ENCODE data around the gene PIK3R5.

- TF ChIP-seq EP300 (IDR thresholded peaks at IDR 0.05; ENCODE audit: borderline replicate concordance) (no peak), RAD21 (IDR thresholded peaks at IDR 0.05; ENCODE audit: low read depth) (no peak), USF1 (IDR thresholded peaks at IDR 0.05) (no peak), YY1 (IDR thresholded peaks at IDR 0.05; ENCODE audit: low read depth) (no peak), REST (IDR thresholded peaks at IDR 0.05; ENCODE audit: low read depth) (no peak), TCF12 (IDR thresholded peaks at IDR 0.05; ENCODE audit: low read depth) (no peak), FOXM1 (IDR thresholded peaks at IDR 0.05; ENCODE audit: borderline replicate concordance, low read depth) (no peak), EGR1 (IDR thresholded peaks at IDR 0.05) (no peak), CEBPB (IDR thresholded peaks at IDR 0.05) (no peak), ZBTB7A (IDR thresholded peaks at IDR 0.05; ENCODE audit: low read depth) (no peak), TAF1 (IDR thresholded peaks at IDR 0.05; ENCODE audit: low read depth) (no peak), NFIC (IDR thresholded peaks at IDR 0.05) (no peak)
These were observed 51.6 kb downstream of the PIK3R5 start for GRCh38 chr17:8913879-8914278.

All from Ishikawa (cell line).